ENCODE data around the gene TEAD4. TPM values are rescaled to one million over a fixed set of nuclear protein-coding genes. Genes with fewer than 3 reads are reported as not detected.

Gene TEAD4
- total RNA-seq, 4 donors from 2014 or later, result 28.5 to 50.9 (median 37.0) TPM

DNA sequence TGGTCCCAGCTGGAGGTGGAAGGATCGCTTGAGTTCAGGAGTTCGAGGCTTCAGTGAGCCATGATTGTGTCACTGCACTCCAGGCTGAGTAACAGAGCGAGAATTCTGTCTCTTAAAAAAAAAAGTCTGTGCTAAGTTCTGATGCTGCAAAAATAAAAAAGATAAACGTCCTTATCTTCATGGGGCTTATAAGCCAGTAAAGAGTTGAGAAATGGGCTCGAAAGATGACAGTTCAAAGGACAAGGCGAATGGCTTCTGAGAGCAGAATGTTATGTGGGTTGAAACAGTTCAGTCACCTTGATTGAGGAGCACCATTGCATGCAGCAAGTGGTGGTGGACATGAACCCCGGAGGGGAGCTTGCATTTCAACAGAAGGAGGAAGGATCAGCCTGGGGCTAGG, 122.7 kb downstream of the TEAD4 start:
- 79 to 82% methylated on average over 7 of the region's 7 CpGs for WGBS, 2 donors
- no peak for TF ChIP-seq POLR2A (IDR thresholded peaks at IDR 0.05)
- no peak overlapping the region for H3K4me3 ChIP-seq (replicated peaks in 1 of 3)
- intact Hi-C loops (cut with DNase I), result loop anchor here (5.0 kb wide), 1 partner anchor 120 kb away; no protein-coding TSS in a partner anchor
- H3K27ac ChIP-seq, result no peak overlapping the region
- no peaks in the 10 kb centered on the region for H3K36me3 ChIP-seq
- H3K4me1 ChIP-seq, result peaks cover 7 to 20% of the 10 kb centered on the region in 2 donors
- H3K9me3 ChIP-seq, result no peaks in the 10 kb centered on the region
- no peak for DNase-seq
- no peaks in the 10 kb centered on the region for H3K27me3 ChIP-seq

DNA sequence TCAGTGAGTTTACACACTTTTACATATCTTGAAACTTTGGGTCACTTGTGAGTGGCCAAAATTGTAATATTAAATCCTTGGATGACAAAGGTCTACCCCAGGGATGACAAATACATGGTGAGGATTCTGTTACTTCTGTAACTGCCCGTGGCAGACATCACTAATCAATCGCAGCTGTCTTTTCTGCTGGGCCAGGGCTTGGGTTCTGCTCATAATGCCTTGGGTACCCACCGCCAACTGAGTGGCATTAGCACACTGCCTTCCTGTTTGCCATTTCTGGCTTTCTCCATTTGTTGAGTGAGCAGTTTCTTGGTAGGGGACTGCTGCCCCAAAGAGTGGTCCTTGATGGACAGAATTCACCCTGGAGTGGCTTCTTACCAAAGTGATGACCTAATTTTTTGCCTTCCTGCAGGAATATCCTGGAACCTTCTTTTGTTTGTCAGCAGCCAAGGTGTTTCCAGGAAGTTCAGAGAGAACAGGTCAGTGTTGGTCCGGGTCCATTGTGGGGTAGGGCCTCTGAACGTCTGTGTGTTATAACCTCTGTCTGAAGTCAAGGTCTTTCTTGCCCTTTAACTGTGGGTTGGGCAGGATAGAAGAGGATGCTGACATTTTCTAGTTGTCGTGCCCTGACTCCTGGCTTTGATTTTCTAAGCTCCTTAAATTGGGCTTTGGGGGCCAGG, 124.2 kb downstream of the TEAD4 start:
- TF ChIP-seq, protein P1, sequence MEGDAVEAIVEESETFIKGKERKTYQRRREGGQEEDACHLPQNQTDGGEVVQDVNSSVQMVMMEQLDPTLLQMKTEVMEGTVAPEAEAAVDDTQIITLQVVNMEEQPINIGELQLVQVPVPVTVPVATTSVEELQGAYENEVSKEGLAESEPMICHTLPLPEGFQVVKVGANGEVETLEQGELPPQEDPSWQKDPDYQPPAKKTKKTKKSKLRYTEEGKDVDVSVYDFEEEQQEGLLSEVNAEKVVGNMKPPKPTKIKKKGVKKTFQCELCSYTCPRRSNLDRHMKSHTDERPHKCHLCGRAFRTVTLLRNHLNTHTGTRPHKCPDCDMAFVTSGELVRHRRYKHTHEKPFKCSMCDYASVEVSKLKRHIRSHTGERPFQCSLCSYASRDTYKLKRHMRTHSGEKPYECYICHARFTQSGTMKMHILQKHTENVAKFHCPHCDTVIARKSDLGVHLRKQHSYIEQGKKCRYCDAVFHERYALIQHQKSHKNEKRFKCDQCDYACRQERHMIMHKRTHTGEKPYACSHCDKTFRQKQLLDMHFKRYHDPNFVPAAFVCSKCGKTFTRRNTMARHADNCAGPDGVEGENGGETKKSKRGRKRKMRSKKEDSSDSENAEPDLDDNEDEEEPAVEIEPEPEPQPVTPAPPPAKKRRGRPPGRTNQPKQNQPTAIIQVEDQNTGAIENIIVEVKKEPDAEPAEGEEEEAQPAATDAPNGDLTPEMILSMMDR (IDR thresholded peaks at IDR 0.05), result no peak
- TF ChIP-seq POLR2A (IDR thresholded peaks at IDR 0.05), result no peak
- peak overlapping the region in 1 of 3 donors; percentile 22 for H3K27ac ChIP-seq
- WGBS, 2 donors, result 77 to 82% methylated on average over 6 of the region's 6 CpGs
- H3K4me3 ChIP-seq (replicated peaks in 1 of 3), result no peak overlapping the region
- H3K36me3 ChIP-seq, result no peaks in the 10 kb centered on the region
- H3K4me1 ChIP-seq, result peaks cover 2 to 14% of the 10 kb centered on the region in 2 donors
- DNase-seq, result no peak
- H3K9me3 ChIP-seq, result no peaks in the 10 kb centered on the region
- intact Hi-C loops (cut with DNase I), result loop anchor here (5.0 kb wide), 1 partner anchor 119 kb away; no protein-coding TSS in a partner anchor
- H3K27me3 ChIP-seq, result no peaks in the 10 kb centered on the region

DNA sequence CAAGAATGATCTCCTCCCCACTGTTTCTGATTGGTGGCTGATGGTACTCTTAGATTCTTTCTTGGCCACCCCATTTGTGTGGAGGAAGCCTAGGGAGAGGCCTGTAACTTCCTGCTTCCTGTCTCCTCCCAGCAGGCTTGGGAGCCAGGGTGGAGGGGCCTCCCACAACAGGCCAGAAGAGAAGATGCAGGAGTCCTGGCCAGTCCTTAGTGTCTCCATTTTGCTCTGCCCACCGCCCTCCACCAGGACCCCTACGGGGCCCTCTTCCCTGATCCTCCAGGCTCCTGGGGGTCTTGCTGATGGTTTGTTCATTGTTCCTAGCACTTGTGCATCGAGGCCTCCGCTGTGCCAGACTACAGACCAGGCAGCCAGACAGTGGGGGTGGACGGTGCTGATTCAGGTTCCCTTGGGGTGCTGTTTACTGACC, 124.7 kb downstream of the TEAD4 start:
- TF ChIP-seq, protein P1 (IDR thresholded peaks at IDR 0.05), result no peak
- TF ChIP-seq POLR2A (IDR thresholded peaks at IDR 0.05), result no peak
- WGBS, 2 donors, result 79% methylated on average over 5 of the region's 5 CpGs

DNA sequence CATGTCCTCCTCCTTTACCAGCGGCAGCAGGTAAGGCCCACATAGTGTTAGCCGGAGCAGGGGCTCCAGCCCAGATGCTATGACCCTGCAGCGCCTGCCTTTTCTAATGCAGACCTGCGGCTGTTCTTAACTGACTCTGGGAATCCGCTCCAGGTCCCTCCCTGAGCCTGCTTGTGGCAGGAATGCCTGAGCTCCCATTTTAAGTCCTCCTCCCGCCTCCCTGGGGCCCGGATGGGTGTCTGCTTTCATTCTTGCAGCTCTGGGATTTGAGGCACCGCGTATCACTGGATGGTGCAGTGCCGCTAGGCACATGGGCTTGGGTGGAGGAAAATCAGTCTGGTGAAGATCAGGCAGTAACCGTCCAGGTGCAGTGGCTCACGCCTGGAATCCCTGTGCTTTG, 125.5 kb downstream of the TEAD4 start:
- H3K4me3 ChIP-seq (replicated peaks in 1 of 3), result no peak overlapping the region
- TF ChIP-seq, protein P1 (IDR thresholded peaks at IDR 0.05), result no peak
- no peak for TF ChIP-seq POLR2A (IDR thresholded peaks at IDR 0.05)
- WGBS, 2 donors, result 84 to 94% methylated on average over 7 to 12 of the region's 12 CpGs
- no peaks in the 10 kb centered on the region for H3K36me3 ChIP-seq
- no peaks in the 10 kb centered on the region for H3K27me3 ChIP-seq
- no peak overlapping the region for H3K27ac ChIP-seq
- no peaks in the 10 kb centered on the region for H3K9me3 ChIP-seq
- peaks cover 0 to 12% of the 10 kb centered on the region in 2 donors for H3K4me1 ChIP-seq
- DNase-seq, result no peak
- intact Hi-C loops (cut with DNase I), result loop anchor here (5.0 kb wide), 1 partner anchor 118 kb away; no protein-coding TSS in a partner anchor

More for the DNA sequence above, 124.7 kb downstream of the TEAD4 start:
- Histone ChIP-seq H3K4me1 (peaks cover 0 to 12% of the 10 kb centered on the region in 2 donors), H3K27me3 (no peaks in the 10 kb centered on the region), H3K36me3 (no peaks in the 10 kb centered on the region), H3K9me3 (no peaks in the 10 kb centered on the region), H3K4me3 (replicated peaks in 1 of 3) (no peak overlapping the region), H3K27ac (peak overlapping the region in 1 of 3 donors; percentile 22)
- DNase-seq, result no peak
- intact Hi-C loops (cut with DNase I), result loop anchor here (5.0 kb wide), 1 partner anchor 118 kb away; no protein-coding TSS in a partner anchor

DNA sequence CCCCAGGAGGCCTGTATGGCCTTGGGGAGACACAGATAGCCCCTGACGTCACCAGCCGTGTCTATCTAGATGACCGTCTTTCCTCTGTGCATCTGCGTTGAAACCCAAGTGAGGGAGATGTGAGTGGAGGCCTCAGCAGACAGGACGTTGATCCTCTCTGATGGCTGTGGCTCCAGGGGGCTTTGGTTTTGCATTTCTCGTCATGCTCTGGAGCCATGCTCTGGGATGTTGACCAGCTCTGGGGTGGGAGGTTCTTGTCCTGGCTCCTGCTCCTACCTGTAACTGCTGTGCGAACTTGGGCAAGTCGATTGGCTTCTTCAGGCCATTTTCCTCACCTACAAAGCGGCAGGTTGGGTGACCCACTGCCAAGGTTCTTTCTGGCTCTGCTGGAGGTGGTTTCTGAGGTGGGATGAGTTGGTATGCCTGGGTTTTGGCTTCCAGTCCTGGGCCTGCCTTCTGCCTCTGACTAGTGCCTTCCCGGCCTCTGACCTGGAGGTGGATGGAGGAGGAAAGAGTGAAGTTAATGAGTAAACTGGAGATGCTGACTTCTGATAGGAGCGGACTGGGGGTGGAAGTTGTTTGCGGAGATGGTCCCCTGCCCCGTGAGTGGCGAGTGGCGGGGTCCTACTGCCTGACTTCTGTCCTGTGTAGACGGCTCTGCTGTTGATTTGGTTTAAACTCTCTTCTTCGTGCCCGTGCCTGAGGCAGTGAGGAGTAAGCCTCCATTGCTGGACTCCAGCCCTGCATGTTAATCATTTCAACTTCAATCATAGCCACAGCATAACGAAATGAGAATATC, 126.3 kb downstream of the TEAD4 start:
- H3K4me3 ChIP-seq (replicated peaks in 1 of 3), result no peak overlapping the region
- no peak for DNase-seq
- H3K27ac ChIP-seq, result no peak overlapping the region
- TF ChIP-seq POLR2A (IDR thresholded peaks at IDR 0.05), result no peak
- TF ChIP-seq, protein P1 (IDR thresholded peaks at IDR 0.05), result no peak
- intact Hi-C loops (cut with DNase I), result no loop called here
- H3K4me1 ChIP-seq, result peaks cover 0 to 12% of the 10 kb centered on the region in 2 donors
- WGBS, 2 donors, result 81 to 84% methylated on average over 17 to 18 of the region's 19 CpGs
- H3K36me3 ChIP-seq, result no peaks in the 10 kb centered on the region
- H3K27me3 ChIP-seq, result no peaks in the 10 kb centered on the region
- H3K9me3 ChIP-seq, result no peaks in the 10 kb centered on the region

Measured in thyroid gland (tissue), 4 donors.